Measurements from ENCODE around the gene PLA2G2A. TPM values are rescaled to one million over a fixed set of nuclear protein-coding genes. Genes with fewer than 3 reads are reported as not detected.

PLA2G2A gene
- total and polyA plus RNA-seq, 9 donors: 23.0 to 819 (median 143) TPM

DNA sequence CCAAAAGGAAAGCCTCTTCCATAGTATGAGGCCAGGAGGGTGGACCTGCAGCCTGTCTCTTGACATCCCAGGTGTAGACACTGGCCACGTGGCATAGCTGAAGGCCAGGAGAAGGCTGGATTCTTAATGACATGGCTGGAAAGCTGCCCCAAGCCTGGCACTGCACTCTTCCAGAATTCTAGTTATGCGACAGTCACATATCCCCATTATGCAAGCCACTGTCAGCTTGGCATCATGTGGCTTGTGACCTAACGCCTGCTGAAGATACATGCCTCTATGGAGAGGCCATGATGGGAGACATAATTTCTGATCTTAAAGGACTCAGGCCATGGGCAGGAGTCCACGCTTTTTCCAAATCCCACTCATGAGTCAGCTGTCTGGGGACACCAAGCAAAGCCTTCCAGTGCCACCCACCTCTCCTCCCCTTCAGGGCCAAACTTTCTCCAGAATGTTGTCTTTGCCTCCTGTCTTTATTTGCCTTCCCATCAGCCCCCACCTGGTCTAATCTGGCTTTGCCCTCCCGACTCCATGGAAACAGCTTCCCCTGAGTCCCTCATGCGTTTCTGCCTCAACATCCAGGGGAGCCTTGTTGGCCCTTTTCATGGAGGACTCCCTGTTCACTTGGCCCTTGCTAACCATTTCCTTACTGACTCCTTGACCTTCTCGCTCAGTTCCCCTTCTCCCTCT is 3.0 kb downstream of the PLA2G2A start:
- H3K27me3 ChIP-seq: no peaks in the 10 kb centered on the region
- peak overlapping the region in 1 of 2 donors; percentile 95 for H3K27ac ChIP-seq
- no peaks in the 10 kb centered on the region for H3K36me3 ChIP-seq
- H3K9me3 ChIP-seq: no peaks in the 10 kb centered on the region
- DNase-seq: no peak
- TF ChIP-seq, protein P1, sequence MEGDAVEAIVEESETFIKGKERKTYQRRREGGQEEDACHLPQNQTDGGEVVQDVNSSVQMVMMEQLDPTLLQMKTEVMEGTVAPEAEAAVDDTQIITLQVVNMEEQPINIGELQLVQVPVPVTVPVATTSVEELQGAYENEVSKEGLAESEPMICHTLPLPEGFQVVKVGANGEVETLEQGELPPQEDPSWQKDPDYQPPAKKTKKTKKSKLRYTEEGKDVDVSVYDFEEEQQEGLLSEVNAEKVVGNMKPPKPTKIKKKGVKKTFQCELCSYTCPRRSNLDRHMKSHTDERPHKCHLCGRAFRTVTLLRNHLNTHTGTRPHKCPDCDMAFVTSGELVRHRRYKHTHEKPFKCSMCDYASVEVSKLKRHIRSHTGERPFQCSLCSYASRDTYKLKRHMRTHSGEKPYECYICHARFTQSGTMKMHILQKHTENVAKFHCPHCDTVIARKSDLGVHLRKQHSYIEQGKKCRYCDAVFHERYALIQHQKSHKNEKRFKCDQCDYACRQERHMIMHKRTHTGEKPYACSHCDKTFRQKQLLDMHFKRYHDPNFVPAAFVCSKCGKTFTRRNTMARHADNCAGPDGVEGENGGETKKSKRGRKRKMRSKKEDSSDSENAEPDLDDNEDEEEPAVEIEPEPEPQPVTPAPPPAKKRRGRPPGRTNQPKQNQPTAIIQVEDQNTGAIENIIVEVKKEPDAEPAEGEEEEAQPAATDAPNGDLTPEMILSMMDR (IDR thresholded peaks at IDR 0.05): no peak
- TF ChIP-seq POLR2A (IDR thresholded peaks at IDR 0.05): no peak
- no peak for TF ChIP-seq EP300 (IDR thresholded peaks at IDR 0.05)
- WGBS, 3 donors: 94 to 96% (median 95%) methylated on average over 7 of the region's 7 CpGs
- no peak overlapping the region for H3K4me3 ChIP-seq
- H3K4me1 ChIP-seq (ENCODE audit: insufficient read depth): peaks cover 32% of the 10 kb centered on the region
- intact Hi-C loops (cut with DNase I): loop anchor here in 1 of 4 donors (10.0 kb wide), 1 partner anchor 58 kb away; no protein-coding TSS in a partner anchor

DNA sequence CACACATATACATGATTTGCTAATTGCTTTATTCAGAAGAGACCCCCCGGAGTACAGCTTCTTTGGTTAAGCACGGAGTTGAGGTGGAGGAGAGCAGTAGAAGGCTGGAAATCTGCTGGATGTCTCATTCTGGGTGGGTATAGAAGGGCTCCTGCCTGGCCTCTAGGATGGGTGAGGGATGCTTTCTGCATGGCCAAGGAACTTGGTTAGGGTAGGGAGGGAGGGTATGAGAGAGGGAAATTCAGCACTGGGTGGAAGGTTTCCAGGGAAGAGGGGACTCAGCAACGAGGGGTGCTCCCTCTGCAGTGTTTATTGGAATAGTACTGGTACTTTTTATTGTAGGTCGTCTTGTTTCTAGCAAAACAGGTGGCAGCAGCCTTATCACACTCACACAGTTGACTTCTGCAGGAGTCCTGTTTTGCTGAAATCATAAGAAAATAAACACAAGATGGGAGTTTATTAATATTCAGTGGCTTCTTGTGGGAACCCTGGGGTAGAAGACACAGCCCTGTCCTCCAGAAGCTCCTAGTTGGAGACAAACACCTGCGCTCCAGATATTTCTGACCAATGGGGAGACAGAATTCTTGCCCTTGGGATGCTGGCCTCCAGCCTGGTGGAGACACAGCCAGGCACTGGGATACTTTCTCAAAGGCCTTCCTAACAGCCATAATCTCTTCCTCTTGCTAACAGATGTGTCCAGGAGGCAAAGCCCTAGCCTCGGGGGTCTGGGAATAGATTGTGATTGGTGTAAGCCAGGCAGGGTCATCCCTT is 3.8 kb downstream of the PLA2G2A start:
- H3K27ac ChIP-seq: peak overlapping the region; percentile 70 to 95
- WGBS, 3 donors: 15 to 29% (median 23%) methylated on average over 6 of the region's 6 CpGs
- no peaks in the 10 kb centered on the region for H3K9me3 ChIP-seq
- no peak overlapping the region for H3K4me3 ChIP-seq
- DNase-seq: peak in 2 of 5 donors; percentile 25 to 51
- H3K36me3 ChIP-seq: no peaks in the 10 kb centered on the region
- H3K4me1 ChIP-seq (ENCODE audit: insufficient read depth): peaks cover 27% of the 10 kb centered on the region
- H3K27me3 ChIP-seq: no peaks in the 10 kb centered on the region
- intact Hi-C loops (cut with DNase I): loop anchor here in 2 of 4 donors (2.0 to 10.0 kb wide), 2 partner anchors 59 to 177 kb away; no protein-coding TSS in a partner anchor
- peak; percentile 12 for TF ChIP-seq POLR2A (IDR thresholded peaks at IDR 0.05)
- TF ChIP-seq EP300 (IDR thresholded peaks at IDR 0.05): no peak
- TF ChIP-seq, protein P1 (IDR thresholded peaks at IDR 0.05): no peak

DNA sequence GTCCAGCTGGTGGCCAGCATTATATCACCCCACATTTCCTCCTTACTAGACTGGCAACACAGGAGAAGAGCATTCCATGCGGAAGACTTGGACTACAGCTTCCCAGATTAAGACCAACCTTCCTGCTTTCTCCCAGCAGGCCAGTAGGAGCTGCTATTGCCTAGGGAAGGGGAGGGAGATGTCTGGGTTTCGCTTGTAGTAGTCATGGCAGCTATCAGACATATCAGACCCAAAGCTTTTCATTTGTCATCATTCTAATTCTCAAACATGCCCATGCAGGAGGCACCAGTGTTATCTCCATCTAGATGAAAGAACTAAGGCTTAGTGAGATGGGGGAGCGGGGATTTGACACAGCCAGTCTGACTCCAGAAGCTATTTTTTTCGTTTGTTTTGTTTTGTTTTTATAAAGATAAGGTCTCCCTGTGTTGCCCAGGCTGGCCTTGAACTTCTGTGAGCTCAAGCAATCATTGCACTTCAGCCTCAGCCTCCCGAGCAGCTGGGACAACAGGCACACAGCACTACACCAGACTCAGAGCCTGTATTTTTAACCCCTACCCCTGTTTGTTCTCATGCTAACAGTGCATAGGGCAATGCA is 4.5 kb downstream of the PLA2G2A start:
- DNase-seq: peak; percentile 63 to 80 (median 77)
- 6 to 15% (median 7%) methylated on average over 5 of the region's 5 CpGs for WGBS, 3 donors
- TF ChIP-seq, protein P1 (IDR thresholded peaks at IDR 0.05): peak; percentile 54 to 91 (median 85)
- peak; percentile 18 for TF ChIP-seq POLR2A (IDR thresholded peaks at IDR 0.05)
- no peak for TF ChIP-seq EP300 (IDR thresholded peaks at IDR 0.05)
- peak overlapping the region in 1 of 2 donors; percentile 95 for H3K27ac ChIP-seq
- no peaks in the 10 kb centered on the region for H3K9me3 ChIP-seq
- no peak overlapping the region for H3K4me3 ChIP-seq
- no peaks in the 10 kb centered on the region for H3K36me3 ChIP-seq
- intact Hi-C loops (cut with DNase I): loop anchor here in 3 of 4 donors (2.0 to 10.0 kb wide), 3 partner anchors 60 to 178 kb away; no protein-coding TSS in a partner anchor
- H3K4me1 ChIP-seq (ENCODE audit: insufficient read depth): peaks cover 27% of the 10 kb centered on the region
- no peaks in the 10 kb centered on the region for H3K27me3 ChIP-seq

DNA sequence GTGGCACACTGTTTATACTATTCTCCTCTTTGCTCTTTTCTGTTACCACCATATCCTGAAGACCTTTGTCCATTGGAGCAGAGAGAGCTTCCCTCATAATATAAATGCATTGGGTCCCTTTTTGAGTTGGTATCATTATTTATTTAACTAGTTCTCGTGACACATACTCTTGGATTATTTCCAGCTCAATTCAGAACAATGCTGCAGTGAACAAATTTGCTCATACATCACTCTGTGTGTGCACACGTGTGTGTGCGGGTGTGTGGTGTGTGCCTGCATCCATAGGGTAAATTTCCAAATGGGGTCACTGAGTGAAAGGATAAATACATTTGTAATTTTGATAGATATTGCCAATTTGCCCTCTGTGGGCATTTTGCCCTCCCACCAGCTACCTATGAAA is 5.8 kb downstream of the PLA2G2A start:
- intact Hi-C loops (cut with DNase I): loop anchor here in 3 of 4 donors (2.0 to 10.0 kb wide), 3 partner anchors 61 to 179 kb away; no protein-coding TSS in a partner anchor
- Histone ChIP-seq H3K4me3 (no peak overlapping the region), H3K27ac (peak overlapping the region in 1 of 2 donors; percentile 95), H3K4me1 (ENCODE audit: insufficient read depth) (peaks cover 23% of the 10 kb centered on the region), H3K27me3 (no peaks in the 10 kb centered on the region), H3K36me3 (no peaks in the 10 kb centered on the region), H3K9me3 (no peaks in the 10 kb centered on the region)
- WGBS, 3 donors: 61 to 70% (median 68%) methylated on average over 3 of the region's 3 CpGs
- DNase-seq: no peak
- TF ChIP-seq POLR2A (IDR thresholded peaks at IDR 0.05): no peak
- TF ChIP-seq EP300 (IDR thresholded peaks at IDR 0.05): no peak
- TF ChIP-seq, protein P1 (IDR thresholded peaks at IDR 0.05): no peak
